HG02763 (cell line): ENCODE data around the gene TAS2R13.

Experiments
- ATAC-seq: cut with Tn5 transposase; IDR thresholded peaks from one replicate; pipeline ENCODE4 v1.9.1; 2021; ENCODE audit warnings: mild to moderate bottlenecking, moderate library complexity; ENCODE audit not compliant: unreplicated experiment

TAS2R13 gene

DNA sequence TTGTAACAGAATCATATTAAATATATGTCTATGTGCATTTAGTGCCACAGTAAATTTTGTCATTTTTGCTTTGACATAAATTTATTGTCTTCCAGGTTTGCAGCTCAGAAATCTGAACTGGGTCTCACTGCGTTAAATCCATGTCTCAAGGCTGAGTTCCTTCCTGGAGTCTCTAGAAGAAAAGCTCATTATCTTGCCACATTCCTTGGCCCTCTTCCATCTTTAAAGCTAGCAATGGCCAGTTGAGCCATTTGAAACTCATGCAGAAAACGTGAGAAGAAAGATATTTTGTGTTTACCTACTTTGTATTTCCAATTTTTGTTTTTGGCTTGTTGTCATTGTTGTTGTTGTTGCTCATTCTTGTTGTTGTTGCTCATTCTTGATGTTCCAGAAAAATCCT lies 36.0 kb downstream of the TAS2R13 start:
- no peak for ATAC-seq

DNA sequence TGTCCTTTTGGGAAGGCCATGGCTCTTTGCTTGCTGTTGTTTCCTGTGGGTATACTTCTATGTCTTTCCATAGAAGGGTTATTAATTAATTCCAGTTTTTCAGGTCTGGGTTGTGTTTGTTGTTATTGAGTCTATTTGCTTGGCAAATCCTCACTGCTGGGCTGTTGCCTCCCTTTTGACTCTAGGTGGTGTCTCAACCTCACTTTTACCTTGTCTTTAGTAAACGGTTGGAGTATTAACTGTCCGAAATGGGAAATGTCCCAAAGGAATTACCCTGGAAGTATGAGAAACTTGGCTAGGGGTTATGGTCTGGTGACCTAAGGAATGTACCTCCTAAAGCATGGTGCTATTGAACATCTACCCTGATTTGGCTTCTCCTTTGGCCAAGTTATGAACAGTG lies 42.0 kb downstream of the TAS2R13 start:
- ATAC-seq = no peak

DNA sequence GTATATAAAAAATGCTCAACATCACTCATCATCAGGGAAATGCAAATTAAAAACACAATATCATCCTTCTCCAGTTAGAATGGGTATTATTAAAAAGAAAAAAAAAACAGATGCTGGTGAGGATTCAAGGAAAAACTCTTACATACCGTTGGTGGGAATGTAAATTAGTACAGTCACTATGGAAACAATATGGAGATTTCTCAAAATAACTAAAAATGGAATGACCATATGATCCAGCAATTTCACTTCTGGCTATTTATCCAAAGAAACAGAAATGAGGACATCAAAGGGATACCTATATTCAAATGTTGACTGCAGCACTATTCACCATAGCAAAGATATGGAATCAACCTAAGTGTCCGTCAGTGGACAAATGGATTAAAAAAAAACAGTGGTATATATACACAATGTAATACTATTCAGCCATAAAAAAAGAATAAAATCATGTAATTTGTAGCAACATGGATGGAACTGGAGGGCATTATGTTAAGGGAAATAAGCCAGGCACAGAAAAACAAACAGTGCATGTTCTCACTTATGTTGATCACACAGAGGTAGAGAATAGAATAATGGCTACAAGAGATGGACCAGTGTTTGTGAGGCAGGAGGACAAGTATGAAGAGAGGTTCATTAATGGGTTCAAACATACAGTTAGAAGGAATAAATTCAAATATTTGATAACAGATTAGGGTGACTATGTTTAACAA lies 45.7 kb downstream of the TAS2R13 start:
- no peak for ATAC-seq

DNA sequence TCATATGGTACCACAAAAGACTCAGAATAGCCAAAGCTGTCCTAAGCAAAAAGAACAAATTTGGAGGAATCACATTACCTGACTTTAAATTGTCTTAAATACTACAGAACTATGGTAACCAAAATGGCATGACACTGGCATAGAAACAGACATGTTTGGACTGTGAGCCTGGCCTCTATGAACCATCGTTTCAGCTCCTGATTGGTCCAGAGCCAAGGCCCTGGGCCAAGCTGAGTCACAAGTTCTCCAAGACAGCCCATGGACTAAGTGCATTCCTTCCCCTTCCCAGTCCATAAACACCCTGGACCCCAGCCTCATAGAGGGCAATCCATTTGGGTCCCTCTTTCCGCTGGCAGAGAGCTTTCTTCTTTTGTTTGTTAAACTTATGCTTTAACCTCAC lies 48.0 kb downstream of the TAS2R13 start:
- no peak for ATAC-seq
